Superior temporal gyrus (tissue), 1 donor: ENCODE measurements around the gene GSTCD.
"Not testable (repeated sequence)": the region's sequence is repeated elsewhere in the genome, so short reads cannot be mapped to it uniquely, and the experiment has no call there.

ENCODE experiments used
- DNase-seq: peaks from one replicate; pipeline ENCODE4 v3.0.0-alpha.2; 2016; ENCODE audit errors: extremely low spot score

The GSTCD gene

DNA sequence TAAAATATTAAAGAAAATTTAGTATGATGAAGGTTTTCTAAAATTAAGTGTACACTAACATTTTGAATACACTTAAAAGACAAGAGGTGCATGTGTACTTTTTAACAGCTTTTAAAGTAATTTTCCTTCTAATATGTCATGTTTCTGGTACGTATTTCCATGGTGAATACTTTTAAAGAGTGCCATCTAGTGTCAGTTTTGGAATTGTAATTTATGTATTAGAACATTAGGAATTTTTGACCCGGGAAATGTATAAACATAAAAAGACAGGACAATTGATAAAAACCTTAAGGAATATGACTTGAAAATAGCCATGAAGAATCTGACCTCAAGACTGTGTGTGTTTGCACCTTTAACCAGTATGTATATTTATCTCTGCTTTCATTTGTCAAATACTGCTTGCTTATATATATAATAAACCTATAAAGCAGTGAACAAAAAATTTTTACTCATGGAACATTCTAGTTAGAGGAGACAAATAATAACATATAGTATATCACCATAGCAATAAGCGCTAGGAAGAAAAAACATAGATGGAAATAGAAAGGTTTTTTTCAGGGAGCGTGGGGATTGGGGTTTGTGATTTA lies 7.2 kb downstream of the GSTCD start:
- peak; percentile 81 for DNase-seq

DNA sequence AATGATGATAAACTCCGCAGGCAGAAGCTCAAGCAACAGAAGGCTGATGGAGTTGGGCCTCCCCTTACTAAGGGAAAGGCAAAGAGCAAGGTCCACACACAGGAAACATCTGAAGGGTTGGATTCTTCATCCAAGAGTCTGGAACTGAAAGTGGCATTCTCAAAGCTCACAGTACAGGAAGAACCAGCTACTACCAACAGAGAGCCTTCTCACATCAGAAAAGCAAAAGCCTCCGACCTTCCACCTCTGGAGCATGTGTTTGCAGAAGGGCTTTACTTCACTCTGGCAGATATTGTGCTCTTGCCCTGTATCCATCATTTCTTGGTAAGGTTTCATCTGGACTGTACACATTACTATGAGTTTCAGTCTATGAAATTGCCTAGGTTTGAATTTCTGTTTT lies 10.6 kb downstream of the GSTCD start:
- no peak for DNase-seq

- no peak for DNase-seq
Observed at GRCh38 chr4:105725623-105726022, 17.0 kb downstream of the GSTCD start.

- not testable (repeated sequence) for DNase-seq
Observed at GRCh38 chr4:105729895-105730294, 21.3 kb downstream of the GSTCD start.

GRCh38 chr4:105735217-105735616 lies 26.6 kb downstream of the GSTCD start:
- not testable (repeated sequence) for DNase-seq

GRCh38 chr4:105741548-105741947 lies 33.0 kb downstream of the GSTCD start:
- DNase-seq, result no peak

DNA sequence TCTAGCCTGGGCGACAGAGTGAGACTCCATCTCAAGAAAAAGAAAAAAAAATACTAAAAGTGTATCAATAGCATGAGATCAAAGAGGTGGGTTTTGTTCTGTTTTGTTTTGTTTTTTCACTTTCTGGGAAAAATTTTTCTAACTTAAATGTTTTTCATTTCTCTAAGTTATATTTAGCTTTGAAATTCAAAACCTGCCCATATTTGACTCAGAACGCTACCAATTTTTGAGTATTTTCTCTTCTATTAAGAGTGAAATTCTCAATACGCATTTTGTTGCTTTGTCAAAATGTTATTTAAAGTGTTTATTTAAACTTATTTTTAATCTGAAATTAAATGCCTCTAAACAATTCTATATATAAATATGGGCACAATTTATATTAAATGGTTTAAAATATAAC lies 39.6 kb downstream of the GSTCD start:
- DNase-seq, result no peak

DNA sequence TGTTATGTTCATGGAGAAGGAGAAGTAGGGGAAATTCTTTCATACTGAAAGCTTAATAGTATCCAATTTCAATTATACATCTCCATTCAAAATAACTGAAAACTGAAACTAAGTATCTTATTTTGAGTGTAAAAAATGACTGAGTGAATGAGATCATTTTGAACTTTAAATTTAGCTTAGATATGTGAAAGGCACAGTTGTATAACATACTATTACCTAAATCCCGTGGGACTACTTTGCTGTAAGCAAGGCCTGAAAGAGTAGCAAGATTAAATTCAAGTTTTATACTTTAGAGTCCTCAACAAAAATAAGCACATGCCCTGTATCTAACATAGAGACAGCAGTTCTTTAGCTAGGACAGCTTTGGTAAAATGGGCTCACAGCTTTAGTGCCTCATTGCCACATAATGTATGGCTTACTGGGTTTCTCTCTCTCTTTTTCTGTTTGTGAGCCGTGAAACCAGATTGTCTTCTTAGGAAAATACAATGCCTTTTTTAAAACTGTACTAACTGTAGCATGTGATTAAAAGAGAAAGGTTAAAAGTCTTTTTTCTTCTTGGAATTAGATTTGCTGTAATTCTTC lies 43.2 kb downstream of the GSTCD start:
- peak; percentile 22 for DNase-seq

DNA sequence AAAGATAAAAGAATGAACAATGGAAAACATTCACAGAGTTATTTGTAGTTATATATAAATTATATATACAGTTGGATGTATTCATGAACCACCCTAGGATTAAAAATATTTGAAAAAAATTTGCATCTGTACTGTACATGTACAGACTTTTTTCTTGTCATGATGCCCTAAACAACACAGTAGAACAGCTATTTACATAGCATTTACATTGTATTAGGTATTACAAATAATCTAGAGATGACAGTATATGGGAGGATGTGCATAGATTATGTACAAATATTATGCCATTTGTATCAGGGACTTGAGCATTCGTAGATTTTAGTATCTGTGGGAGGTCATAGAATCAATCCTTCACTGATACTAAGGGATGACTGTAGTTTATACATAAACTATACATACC lies 44.8 kb downstream of the GSTCD start:
- no peak for DNase-seq

DNA sequence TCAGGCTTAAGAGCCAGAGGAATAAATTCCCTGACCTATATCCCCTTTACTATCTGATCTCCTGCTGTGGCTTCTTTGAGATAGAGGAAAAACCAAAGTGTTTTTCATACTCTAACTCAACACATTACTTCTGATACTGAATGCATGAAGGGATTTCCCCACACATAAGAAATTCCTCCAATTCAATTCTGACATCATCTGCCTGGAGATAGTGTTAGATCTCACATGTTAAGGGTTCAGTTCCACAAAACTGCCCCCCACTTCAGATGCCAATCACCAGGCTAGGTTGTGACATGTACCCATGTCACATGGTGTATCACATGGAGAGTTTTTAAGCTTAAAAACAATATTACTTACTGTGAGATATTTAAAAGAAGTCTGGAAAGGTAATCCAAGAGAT lies 46.8 kb downstream of the GSTCD start:
- no peak for DNase-seq

DNA sequence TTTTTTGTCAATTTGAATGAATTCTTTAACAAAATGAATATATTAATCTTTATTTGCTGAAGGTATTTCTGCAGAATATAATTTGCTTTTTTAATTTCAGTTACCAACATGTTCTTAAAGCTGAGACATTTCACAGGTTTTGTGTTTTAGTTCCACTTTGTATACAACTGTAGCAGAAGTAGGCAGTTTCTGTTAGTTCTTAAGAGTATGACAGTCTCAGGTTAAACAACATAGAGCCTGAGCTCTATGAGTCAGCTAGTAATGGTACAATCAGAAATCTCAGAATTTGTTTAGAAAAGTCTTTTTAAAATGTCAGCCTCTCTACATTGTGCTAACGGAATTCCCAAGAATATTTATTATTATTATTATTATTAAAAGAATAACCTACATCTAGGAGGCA lies 50.4 kb downstream of the GSTCD start:
- DNase-seq, result no peak

- no peak for DNase-seq
Observed at GRCh38 chr4:105765690-105766407, 57.3 kb downstream of the GSTCD start.

DNA sequence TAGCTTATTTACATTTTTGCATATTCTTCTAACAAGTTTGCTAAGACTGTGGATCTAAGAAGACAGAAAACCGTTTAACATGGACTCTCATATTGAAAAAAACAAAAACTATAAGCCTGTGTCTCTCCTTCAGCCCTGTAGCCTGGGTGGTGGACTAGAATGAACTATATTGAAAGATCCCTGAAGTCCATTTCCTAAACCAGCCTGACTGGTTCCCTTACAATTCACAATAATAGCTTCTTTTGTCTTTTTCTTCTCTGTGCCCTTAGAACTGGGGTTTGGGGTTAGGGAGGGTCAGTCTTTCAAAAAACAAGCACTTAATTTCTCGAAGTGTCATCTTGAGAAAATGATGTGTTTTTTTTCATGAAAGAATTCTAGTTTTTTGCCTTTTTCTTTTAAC lies 59.0 kb downstream of the GSTCD start:
- DNase-seq, result no peak

GRCh38 chr4:105770524-105770923 lies 61.9 kb downstream of the GSTCD start:
- not testable (repeated sequence) for DNase-seq

DNA sequence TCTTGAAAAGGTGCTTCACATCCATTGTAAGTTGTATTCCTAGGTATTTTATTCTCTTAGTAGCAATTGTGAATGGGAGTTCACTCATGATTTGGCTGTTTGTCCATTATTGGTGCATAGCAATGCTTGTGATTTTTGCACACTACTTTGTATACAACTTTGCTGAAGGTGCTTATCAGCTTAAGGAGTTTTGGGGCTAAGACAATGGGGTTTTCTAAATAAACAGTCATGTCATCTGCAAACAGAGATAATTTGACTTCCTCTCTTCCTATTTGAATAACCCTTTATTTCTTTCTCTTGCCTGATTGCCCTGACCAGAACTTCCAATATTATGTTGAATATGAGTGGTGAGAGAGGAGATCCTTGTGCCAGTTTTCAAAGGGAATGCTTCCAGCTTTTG lies 63.5 kb downstream of the GSTCD start:
- DNase-seq, result not testable (repeated sequence)

GRCh38 chr4:105775760-105776415 lies 67.3 kb downstream of the GSTCD start:
- not testable (repeated sequence) for DNase-seq

DNA sequence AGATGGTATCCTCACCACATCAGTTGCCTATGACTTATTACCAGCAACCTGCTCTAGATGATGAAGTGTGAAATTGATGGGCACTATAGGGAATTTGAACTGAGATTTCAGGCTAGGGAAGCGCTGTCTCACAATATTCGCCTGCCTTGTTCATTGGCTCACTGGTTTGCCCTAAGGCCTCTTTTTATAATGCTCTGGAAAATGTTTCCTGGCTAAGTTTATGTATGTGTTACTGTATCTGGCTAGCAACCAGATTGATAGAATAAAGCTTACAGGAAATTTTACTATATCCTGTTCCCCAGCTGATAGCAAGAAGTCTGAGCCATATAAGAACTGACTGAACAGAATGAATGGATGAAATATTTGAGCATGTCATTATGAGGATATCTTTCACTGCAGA lies 71.6 kb downstream of the GSTCD start:
- DNase-seq, result no peak

GRCh38 chr4:105784761-105785160 lies 76.2 kb downstream of the GSTCD start:
- no peak for DNase-seq

DNA sequence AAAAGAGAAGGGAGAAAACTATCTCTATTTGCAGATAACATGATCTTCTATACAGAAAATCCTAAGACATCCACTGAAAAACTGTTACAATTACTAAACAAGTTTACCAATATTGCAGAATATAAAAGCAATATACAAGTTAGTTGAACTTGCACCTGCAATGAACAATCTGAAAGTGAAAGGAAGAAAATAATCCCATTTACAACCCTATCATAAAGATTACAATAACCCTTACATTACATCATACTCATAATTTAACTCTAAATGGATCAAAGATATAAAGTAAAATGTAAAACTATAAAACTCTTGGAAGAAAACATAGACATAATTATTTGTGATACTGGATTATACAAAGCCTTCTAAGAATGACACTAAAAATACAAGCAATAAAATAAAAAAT lies 77.2 kb downstream of the GSTCD start:
- DNase-seq, result no peak

- no peak for DNase-seq
Observed at GRCh38 chr4:105786748-105787147, 78.2 kb downstream of the GSTCD start.

DNA sequence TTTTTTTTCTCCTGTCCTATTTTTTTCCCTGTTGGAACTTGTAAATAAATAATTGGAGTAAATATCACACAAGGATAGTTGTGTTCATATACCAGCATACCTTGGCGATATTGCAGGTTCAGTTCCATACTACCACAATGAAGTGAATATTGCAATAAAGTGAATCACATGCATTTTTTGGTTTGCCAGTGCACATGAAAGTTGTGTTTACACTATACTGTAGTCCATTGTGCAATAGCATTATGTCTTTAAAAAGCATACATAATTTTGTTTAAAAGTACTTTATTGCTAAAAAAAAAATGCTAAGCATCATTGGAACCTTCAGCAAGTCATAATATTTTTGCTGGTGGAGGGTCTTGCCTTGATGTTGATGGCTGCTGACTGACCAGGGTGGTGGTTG lies 88.6 kb downstream of the GSTCD start:
- DNase-seq, result no peak

DNA sequence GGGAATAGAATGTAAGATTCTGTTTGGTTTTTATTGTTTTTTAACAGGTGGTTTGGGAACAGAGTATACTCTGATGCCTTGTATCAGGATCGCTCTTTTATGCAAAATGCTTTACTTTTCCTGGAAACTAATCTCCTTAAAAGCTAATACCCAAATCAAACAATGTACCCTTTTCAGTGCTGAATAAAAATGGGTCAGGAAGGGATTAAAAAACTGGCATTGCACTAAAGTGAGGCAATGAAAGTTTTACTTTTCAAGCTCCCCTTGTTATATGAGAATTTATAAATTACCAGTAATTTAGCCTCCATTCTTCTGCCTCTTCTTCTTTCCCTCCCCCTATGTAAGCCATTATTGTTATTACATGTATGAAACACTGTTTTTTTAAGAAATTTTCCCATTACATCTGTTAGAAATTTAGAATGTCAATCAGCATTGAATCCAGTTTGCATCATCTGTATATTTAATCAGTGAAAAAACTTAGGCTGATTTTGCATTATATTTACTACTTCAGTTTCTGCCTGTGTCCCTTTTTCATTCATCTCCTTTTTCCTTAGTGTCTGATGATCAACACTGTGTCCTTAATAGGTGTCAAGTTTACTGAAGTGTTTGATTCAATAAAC lies 97.0 kb downstream of the GSTCD start:
- no peak for DNase-seq
